GM23338 (cell line): ENCODE data around the gene ROBO1. TPM values are rescaled to one million over a fixed set of nuclear protein-coding genes. Genes with fewer than 3 reads are reported as not detected.

ENCODE experiments used
- ATAC-seq: fragments of 200-7000 bp; cut with Tn5 transposase; 3 replicates; pipeline ENCODE4 v1.9.1; 2020
- DNase-seq: peaks from one replicate; pipeline ENCODE4 v3.0.0-alpha.2; 2015; ENCODE audit warnings: low spot score
- H2AFZ ChIP-seq: fragments of 200-600 bp; sonication (generic); 2 replicates; pipeline ENCODE4 v1.8.0; 2016; ENCODE audit warnings: antibody characterized with exemption, mild to moderate bottlenecking, moderate library complexity
- H3F3A ChIP-seq: fragments of 200-600 bp; sonication (generic); replicated peaks from 2 replicates; pipeline ENCODE4 v1.8.0; 2017; ENCODE audit warnings: antibody characterized with exemption, mixed run types, low read depth
- H3K27ac ChIP-seq: fragments of 200-600 bp; sonication (generic); 2 replicates; pipeline ENCODE4 v1.6.1; 2016; ENCODE audit warnings: low read depth
- H3K27me3 ChIP-seq: fragments of 200-600 bp; sonication (generic); 2 replicates; pipeline ENCODE4 v1.8.0; 2016; ENCODE audit warnings: mild to moderate bottlenecking, mixed run types, moderate library complexity; ENCODE audit not compliant: insufficient read depth
- H3K36me3 ChIP-seq: fragments of 200-600 bp; sonication (generic); 2 replicates; pipeline ENCODE4 v1.8.0; 2016; ENCODE audit warnings: mild to moderate bottlenecking; ENCODE audit not compliant: insufficient read depth
- H3K4me1 ChIP-seq: fragments of 200-600 bp; sonication (generic); 2 replicates; pipeline ENCODE4 v1.8.0; 2016; ENCODE audit warnings: mild to moderate bottlenecking, moderate library complexity; ENCODE audit not compliant: insufficient read depth
- H3K4me2 ChIP-seq: fragments of 200-600 bp; sonication (generic); 2 replicates; pipeline ENCODE4 v1.7.1; 2017; ENCODE audit warnings: mixed run types
- H3K4me3 ChIP-seq: fragments of 200-600 bp; sonication (generic); 2 replicates; pipeline ENCODE4 v1.6.1; 2016; ENCODE audit warnings: mixed run types
- H3K79me2 ChIP-seq: fragments of 200-600 bp; sonication (generic); replicated peaks from 2 replicates; pipeline ENCODE4 v1.8.0; 2017; ENCODE audit warnings: mild to moderate bottlenecking; ENCODE audit not compliant: insufficient read depth
- H3K9me2 ChIP-seq: fragments of 200-600 bp; sonication (generic); 2 replicates; pipeline ENCODE4 v1.8.0; 2017; ENCODE audit not compliant: insufficient read depth
- H4K20me1 ChIP-seq: fragments of 200-600 bp; sonication (generic); replicated peaks from 2 replicates; pipeline ENCODE4 v1.8.0; 2017; ENCODE audit warnings: mild to moderate bottlenecking; ENCODE audit not compliant: insufficient read depth
- H3K27ac Mint-ChIP-seq: 2 replicates; pipeline ENCODE4 v1.8.0; 2020; ENCODE audit warnings: inconsistent platforms, mild to moderate bottlenecking, moderate library complexity, mixed read lengths
- H3K27me3 Mint-ChIP-seq: 3 replicates; pipeline ENCODE4 v1.8.0; 2022; ENCODE audit warnings: low read depth, mild to moderate bottlenecking, moderate library complexity, mixed read lengths, inconsistent platforms; ENCODE audit not compliant: insufficient read depth, poor library complexity
- H3K36me3 Mint-ChIP-seq: 3 replicates; pipeline ENCODE4 v1.8.0; 2021; ENCODE audit warnings: low read depth, mild to moderate bottlenecking, inconsistent platforms, moderate library complexity, mixed read lengths
- H3K4me1 Mint-ChIP-seq: 3 replicates; pipeline ENCODE4 v1.8.0; 2020; ENCODE audit warnings: mild to moderate bottlenecking, inconsistent platforms, mixed read lengths
- H3K4me3 Mint-ChIP-seq: 3 replicates; pipeline ENCODE4 v1.8.0; 2021; ENCODE audit warnings: moderate library complexity, mild to moderate bottlenecking, inconsistent platforms, mixed read lengths
- H3K9me3 Mint-ChIP-seq: 3 replicates; pipeline ENCODE4 v1.8.0; 2020; ENCODE audit warnings: moderate library complexity, mild to moderate bottlenecking, inconsistent platforms, mixed read lengths
- EZH2 ChIP-seq: fragments of 200-600 bp; sonication (generic); IDR thresholded peaks from one replicate; pipeline ENCODE4 v1.8.0; 2017; ENCODE audit warnings: antibody characterized with exemption, mild to moderate bottlenecking, low read depth; ENCODE audit not compliant: unreplicated experiment
- EZH2phosphoT487 ChIP-seq: fragments of 200-600 bp; sonication (generic); IDR thresholded peaks from one replicate; pipeline ENCODE4 v1.8.1; 2018; ENCODE audit warnings: antibody characterized with exemption; ENCODE audit not compliant: unreplicated experiment
- JUNB ChIP-seq: IDR thresholded peaks from one replicate; pipeline ENCODE4 v1.6.1; 2016; ENCODE audit warnings: antibody characterized with exemption; ENCODE audit not compliant: unreplicated experiment
- NANOG ChIP-seq: IDR thresholded peaks from 2 replicates; pipeline ENCODE4 v1.6.1; 2016; ENCODE audit warnings: antibody characterized with exemption, borderline replicate concordance
- ZNF114 ChIP-seq: fragments of 250-450 bp; sonication (Bioruptor Pico); IDR thresholded peaks from 2 replicates; pipeline ENCODE4 v1.5.0; 2020; ENCODE audit warnings: mild to moderate bottlenecking, moderate library complexity
- ZNF331 ChIP-seq: fragments of 250-450 bp; sonication (Bioruptor Pico); IDR thresholded peaks from 2 replicates; pipeline ENCODE4 v1.5.0; 2020; ENCODE audit warnings: low read depth, mild to moderate bottlenecking, moderate library complexity
- polyA plus RNA-seq: library from polyadenylated mRNA; unstranded; fragments of >200 nt; fragmentation: Nextera tagmentation; extraction: Ambion mirVana; gene quantifications from 2 replicates; pipeline ENCODE4 v1.2.1, GENCODE V29; 2016
- total RNA-seq: library from RNA; depleted of rRNA; stranded (reverse); fragments of >200 nt; shearing (Covaris generic); gene quantifications from 2 replicates; pipeline ENCODE4 v1.2.3, GENCODE V29; 2014
- TF ChIP-seq, protein P1 (sequence below): fragments of 250-450 bp; sonication (Bioruptor Pico); IDR thresholded peaks from 2 replicates; pipeline ENCODE4 v1.5.0; 2020; ENCODE audit warnings: mild to moderate bottlenecking, moderate library complexity
- TF ChIP-seq, protein P2 (sequence below), 2 experiments: fragments of 200-600 bp in 1 of 2; sonication (generic) in 1 of 2; conservative IDR thresholded peaks; 2 replicates each; pipeline versions ENCODE4 v1.5.1 to v1.6.1; 2016 to 2017; ENCODE audit warnings: antibody characterized with exemption in 2 of 2, low read depth in 2 of 2, mild to moderate bottlenecking in 2 of 2, moderate library complexity in 1 of 2
- TF ChIP-seq, protein P3 (sequence below): IDR thresholded peaks from one replicate; pipeline ENCODE4 v1.6.1; 2018; ENCODE audit warnings: antibody characterized with exemption; ENCODE audit not compliant: unreplicated experiment

The ROBO1 gene
- total and polyA plus RNA-seq, 2 experiments from 2014 or later = 19.2 to 78.3 TPM

DNA sequence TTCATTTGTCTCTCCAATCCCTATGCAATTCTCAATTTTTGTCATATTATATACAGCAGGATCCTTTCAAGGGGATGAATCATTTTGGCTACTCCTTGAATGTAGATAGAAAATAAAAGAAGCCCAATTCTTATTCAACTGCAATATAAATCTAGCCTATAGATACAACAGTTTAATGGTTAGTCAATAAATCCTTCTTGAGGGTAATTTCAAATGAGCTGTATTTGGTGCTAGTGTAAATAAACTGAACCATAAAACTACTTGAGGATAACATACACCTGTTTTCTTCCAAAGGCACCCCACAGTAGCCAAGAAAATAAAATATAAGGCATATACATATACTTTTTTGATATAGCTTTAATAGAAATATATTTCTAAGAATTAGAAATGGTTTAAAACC is 830.3 kb downstream of the ROBO1 start (continued):
- TF ChIP-seq, protein P1, sequence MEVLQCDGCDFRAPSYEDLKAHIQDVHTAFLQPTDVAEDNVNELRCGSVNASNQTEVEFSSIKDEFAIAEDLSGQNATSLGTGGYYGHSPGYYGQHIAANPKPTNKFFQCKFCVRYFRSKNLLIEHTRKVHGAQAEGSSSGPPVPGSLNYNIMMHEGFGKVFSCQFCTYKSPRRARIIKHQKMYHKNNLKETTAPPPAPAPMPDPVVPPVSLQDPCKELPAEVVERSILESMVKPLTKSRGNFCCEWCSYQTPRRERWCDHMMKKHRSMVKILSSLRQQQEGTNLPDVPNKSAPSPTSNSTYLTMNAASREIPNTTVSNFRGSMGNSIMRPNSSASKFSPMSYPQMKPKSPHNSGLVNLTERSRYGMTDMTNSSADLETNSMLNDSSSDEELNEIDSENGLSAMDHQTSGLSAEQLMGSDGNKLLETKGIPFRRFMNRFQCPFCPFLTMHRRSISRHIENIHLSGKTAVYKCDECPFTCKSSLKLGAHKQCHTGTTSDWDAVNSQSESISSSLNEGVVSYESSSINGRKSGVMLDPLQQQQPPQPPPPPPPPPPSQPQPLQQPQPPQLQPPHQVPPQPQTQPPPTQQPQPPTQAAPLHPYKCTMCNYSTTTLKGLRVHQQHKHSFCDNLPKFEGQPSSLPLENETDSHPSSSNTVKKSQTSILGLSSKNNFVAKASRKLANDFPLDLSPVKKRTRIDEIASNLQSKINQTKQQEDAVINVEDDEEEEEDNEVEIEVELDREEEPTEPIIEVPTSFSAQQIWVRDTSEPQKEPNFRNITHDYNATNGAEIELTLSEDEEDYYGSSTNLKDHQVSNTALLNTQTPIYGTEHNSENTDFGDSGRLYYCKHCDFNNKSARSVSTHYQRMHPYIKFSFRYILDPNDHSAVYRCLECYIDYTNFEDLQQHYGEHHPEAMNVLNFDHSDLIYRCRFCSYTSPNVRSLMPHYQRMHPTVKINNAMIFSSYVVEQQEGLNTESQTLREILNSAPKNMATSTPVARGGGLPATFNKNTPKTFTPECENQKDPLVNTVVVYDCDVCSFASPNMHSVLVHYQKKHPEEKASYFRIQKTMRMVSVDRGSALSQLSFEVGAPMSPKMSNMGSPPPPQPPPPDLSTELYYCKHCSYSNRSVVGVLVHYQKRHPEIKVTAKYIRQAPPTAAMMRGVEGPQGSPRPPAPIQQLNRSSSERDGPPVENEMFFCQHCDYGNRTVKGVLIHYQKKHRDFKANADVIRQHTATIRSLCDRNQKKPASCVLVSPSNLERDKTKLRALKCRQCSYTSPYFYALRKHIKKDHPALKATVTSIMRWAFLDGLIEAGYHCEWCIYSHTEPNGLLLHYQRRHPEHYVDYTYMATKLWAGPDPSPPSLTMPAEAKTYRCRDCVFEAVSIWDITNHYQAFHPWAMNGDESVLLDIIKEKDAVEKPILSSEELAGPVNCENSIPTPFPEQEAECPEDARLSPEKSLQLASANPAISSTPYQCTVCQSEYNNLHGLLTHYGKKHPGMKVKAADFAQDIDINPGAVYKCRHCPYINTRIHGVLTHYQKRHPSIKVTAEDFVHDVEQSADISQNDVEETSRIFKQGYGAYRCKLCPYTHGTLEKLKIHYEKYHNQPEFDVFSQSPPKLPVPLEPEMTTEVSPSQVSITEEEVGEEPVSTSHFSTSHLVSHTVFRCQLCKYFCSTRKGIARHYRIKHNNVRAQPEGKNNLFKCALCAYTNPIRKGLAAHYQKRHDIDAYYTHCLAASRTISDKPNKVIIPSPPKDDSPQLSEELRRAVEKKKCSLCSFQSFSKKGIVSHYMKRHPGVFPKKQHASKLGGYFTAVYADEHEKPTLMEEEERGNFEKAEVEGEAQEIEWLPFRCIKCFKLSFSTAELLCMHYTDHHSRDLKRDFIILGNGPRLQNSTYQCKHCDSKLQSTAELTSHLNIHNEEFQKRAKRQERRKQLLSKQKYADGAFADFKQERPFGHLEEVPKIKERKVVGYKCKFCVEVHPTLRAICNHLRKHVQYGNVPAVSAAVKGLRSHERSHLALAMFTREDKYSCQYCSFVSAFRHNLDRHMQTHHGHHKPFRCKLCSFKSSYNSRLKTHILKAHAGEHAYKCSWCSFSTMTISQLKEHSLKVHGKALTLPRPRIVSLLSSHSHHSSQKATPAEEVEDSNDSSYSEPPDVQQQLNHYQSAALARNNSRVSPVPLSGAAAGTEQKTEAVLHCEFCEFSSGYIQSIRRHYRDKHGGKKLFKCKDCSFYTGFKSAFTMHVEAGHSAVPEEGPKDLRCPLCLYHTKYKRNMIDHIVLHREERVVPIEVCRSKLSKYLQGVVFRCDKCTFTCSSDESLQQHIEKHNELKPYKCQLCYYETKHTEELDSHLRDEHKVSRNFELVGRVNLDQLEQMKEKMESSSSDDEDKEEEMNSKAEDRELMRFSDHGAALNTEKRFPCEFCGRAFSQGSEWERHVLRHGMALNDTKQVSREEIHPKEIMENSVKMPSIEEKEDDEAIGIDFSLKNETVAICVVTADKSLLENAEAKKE = no peak

DNA sequence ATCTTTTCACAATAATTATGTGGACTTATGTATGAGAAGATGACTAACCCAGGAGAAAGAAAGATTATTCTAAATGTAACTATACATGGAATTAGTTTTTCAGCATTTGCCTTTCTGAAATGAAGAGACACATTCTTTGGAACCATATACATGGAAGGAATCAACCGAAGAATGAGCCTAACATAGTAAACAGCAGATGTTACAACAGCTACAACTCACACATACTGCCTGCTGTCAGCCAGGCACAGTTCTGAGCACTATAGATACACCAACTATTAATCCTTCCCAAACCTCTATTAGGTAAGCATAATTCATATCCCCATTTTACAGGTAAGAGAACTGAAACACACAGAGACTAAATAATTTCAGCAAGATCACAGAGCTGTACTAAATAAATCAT is 840.0 kb downstream of the ROBO1 start:
- Histone ChIP-seq H3K27me3 (no peaks in the 10 kb centered on the region), H3K9me2 (no peaks in the 10 kb centered on the region), H3K36me3 (no peaks in the 10 kb centered on the region), H2AFZ (no peak overlapping the region), H3K27ac (no peak overlapping the region), H3K4me2 (no peak overlapping the region), H3K4me1 (no peaks in the 10 kb centered on the region), H3K79me2 (peaks cover 23% of the 10 kb centered on the region), H3F3A (no peaks in the 10 kb centered on the region), H3K4me3 (no peak overlapping the region), H4K20me1 (no peaks in the 10 kb centered on the region; the same call in 1 of the 2 replicates)
- H3K27ac Mint-ChIP-seq = no peak overlapping the region
- no peak overlapping the region for H3K4me3 Mint-ChIP-seq
- H3K27me3 Mint-ChIP-seq = no peaks in the 10 kb centered on the region
- no peak for ATAC-seq
- no peaks in the 10 kb centered on the region for H3K9me3 Mint-ChIP-seq
- no peaks in the 10 kb centered on the region; the same call in 2 of the 3 replicates for H3K4me1 Mint-ChIP-seq
- no peak for DNase-seq
- H3K36me3 Mint-ChIP-seq = no peaks in the 10 kb centered on the region
- no peak for TF ChIP-seq JUNB
- no peak for TF ChIP-seq EZH2
- no peak for TF ChIP-seq EZH2phosphoT487
- TF ChIP-seq, protein P2, sequence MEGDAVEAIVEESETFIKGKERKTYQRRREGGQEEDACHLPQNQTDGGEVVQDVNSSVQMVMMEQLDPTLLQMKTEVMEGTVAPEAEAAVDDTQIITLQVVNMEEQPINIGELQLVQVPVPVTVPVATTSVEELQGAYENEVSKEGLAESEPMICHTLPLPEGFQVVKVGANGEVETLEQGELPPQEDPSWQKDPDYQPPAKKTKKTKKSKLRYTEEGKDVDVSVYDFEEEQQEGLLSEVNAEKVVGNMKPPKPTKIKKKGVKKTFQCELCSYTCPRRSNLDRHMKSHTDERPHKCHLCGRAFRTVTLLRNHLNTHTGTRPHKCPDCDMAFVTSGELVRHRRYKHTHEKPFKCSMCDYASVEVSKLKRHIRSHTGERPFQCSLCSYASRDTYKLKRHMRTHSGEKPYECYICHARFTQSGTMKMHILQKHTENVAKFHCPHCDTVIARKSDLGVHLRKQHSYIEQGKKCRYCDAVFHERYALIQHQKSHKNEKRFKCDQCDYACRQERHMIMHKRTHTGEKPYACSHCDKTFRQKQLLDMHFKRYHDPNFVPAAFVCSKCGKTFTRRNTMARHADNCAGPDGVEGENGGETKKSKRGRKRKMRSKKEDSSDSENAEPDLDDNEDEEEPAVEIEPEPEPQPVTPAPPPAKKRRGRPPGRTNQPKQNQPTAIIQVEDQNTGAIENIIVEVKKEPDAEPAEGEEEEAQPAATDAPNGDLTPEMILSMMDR (conservative IDR thresholded peaks at IDR 0.05; ENCODE audit: low read depth in 2 of 2) = no peak
- TF ChIP-seq ZNF114 (CRISPR knock-in tag) = no peak
- TF ChIP-seq NANOG = no peak
- TF ChIP-seq, protein P3, sequence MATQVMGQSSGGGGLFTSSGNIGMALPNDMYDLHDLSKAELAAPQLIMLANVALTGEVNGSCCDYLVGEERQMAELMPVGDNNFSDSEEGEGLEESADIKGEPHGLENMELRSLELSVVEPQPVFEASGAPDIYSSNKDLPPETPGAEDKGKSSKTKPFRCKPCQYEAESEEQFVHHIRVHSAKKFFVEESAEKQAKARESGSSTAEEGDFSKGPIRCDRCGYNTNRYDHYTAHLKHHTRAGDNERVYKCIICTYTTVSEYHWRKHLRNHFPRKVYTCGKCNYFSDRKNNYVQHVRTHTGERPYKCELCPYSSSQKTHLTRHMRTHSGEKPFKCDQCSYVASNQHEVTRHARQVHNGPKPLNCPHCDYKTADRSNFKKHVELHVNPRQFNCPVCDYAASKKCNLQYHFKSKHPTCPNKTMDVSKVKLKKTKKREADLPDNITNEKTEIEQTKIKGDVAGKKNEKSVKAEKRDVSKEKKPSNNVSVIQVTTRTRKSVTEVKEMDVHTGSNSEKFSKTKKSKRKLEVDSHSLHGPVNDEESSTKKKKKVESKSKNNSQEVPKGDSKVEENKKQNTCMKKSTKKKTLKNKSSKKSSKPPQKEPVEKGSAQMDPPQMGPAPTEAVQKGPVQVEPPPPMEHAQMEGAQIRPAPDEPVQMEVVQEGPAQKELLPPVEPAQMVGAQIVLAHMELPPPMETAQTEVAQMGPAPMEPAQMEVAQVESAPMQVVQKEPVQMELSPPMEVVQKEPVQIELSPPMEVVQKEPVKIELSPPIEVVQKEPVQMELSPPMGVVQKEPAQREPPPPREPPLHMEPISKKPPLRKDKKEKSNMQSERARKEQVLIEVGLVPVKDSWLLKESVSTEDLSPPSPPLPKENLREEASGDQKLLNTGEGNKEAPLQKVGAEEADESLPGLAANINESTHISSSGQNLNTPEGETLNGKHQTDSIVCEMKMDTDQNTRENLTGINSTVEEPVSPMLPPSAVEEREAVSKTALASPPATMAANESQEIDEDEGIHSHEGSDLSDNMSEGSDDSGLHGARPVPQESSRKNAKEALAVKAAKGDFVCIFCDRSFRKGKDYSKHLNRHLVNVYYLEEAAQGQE = no peak
- no peak for TF ChIP-seq ZNF331 (CRISPR knock-in tag)
